ENCODE data around the gene CYP4V2.

DNA sequence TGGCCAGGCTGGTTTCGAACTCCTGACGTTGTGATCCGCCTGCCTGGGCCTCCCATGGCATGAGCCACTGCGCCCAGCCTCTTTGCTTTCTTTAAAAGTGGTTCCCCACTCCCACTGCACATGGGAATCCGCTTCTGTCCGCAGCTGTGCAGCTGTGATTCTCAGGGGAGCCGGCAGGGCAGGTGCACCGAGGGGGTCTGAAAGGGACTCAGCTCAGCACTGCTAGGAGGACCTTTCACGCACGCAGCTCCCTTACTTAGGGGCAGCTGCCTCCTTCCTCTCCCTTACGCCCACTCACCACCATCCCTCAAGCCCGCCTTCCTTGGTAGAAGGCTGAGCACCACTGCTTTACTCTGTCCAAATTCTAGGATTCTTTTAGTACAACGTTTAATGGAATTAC is 40.4 kb upstream of the CYP4V2 start:
- TF ChIP-seq, protein P1, sequence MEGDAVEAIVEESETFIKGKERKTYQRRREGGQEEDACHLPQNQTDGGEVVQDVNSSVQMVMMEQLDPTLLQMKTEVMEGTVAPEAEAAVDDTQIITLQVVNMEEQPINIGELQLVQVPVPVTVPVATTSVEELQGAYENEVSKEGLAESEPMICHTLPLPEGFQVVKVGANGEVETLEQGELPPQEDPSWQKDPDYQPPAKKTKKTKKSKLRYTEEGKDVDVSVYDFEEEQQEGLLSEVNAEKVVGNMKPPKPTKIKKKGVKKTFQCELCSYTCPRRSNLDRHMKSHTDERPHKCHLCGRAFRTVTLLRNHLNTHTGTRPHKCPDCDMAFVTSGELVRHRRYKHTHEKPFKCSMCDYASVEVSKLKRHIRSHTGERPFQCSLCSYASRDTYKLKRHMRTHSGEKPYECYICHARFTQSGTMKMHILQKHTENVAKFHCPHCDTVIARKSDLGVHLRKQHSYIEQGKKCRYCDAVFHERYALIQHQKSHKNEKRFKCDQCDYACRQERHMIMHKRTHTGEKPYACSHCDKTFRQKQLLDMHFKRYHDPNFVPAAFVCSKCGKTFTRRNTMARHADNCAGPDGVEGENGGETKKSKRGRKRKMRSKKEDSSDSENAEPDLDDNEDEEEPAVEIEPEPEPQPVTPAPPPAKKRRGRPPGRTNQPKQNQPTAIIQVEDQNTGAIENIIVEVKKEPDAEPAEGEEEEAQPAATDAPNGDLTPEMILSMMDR (IDR thresholded peaks at IDR 0.05): no peak
- TF ChIP-seq POLR2A (IDR thresholded peaks at IDR 0.05): no peak
